H1 (cell line): ENCODE measurements around the gene NR2F1-AS1. TPM values are rescaled to one million over a fixed set of nuclear protein-coding genes. Genes with fewer than 3 reads are reported as not detected.

ENCODE experiments used
- CTCF ChIA-PET: fragments of 300-600 bp; sonication (Branson Sonifier 250); formaldehyde crosslinking; loops from one replicate; lab custom pipeline; 2021; ENCODE audit not compliant: partially characterized antibody; lab: Charles Lee
- POLR2A ChIA-PET: fragments of 300-600 bp; sonication (Branson Sonifier 250); formaldehyde crosslinking; loops from one replicate; lab custom pipeline; 2021; ENCODE audit warnings: inconsistent platforms; ENCODE audit not compliant: partially characterized antibody; lab: Charles Lee
- DNase-seq, 2 experiments: peaks; one replicate each; pipeline versions ENCODE4 v3.0.0 to v3.0.0-alpha.2; 2010 to 2022; ENCODE audit warnings: low spot score in 2 of 2, low read depth in 1 of 2, mixed read lengths in 1 of 2
- FAIRE-seq: peaks from 2 replicates; lab custom pipeline; 2011; peaks lifted over from hg19 to GRCh38; lab: Jason Lieb, UNC
- H2AFZ ChIP-seq: 2 replicates; pipeline ENCODE4 v1.8.1; 2012; ENCODE audit warnings: low read length, inconsistent platforms
- H2AK5ac ChIP-seq: 2 replicates; pipeline ENCODE4 v1.6.1; 2013; ENCODE audit warnings: low read depth, low read length
- H2BK120ac ChIP-seq: replicated peaks from 2 replicates; pipeline ENCODE3; 2013; ENCODE audit warnings: low read depth, low read length, inconsistent platforms
- H2BK12ac ChIP-seq: 2 replicates; pipeline ENCODE4 v1.6.1; 2013; ENCODE audit warnings: low read depth, low read length
- H2BK15ac ChIP-seq: 2 replicates; pipeline ENCODE4 v1.6.1; 2013; ENCODE audit warnings: low read length
- H2BK20ac ChIP-seq: 2 replicates; pipeline ENCODE4 v1.6.1; 2013; ENCODE audit warnings: low read length
- H2BK5ac ChIP-seq: 2 replicates; pipeline ENCODE4 v1.6.1; 2013; ENCODE audit warnings: low read depth, low read length
- H3K14ac ChIP-seq: 2 replicates; pipeline ENCODE4 v1.6.1; 2013; ENCODE audit warnings: inconsistent platforms; ENCODE audit not compliant: insufficient read length
- H3K18ac ChIP-seq: 2 replicates; pipeline ENCODE4 v1.6.1; 2013; ENCODE audit warnings: low read length; ENCODE audit errors: extremely low read depth
- H3K23ac ChIP-seq: 2 replicates; pipeline ENCODE4 v1.6.1; 2013; ENCODE audit warnings: inconsistent platforms; ENCODE audit not compliant: insufficient read length
- H3K23me2 ChIP-seq: 2 replicates; pipeline ENCODE4 v1.6.1; 2013; ENCODE audit warnings: low read depth, low read length
- H3K27ac ChIP-seq: 2 replicates; pipeline ENCODE4 v1.6.1; 2011; ENCODE audit warnings: low read depth, low read length, inconsistent platforms
- H3K27me3 ChIP-seq, 4 experiments: replicated peaks in 1 of 4; 1 replicate in 1 of 4; 2 replicates in 3 of 4; pipeline versions ENCODE4 v1.6.1 to v1.8.1; 2011 to 2013; ENCODE audit warnings: low read length in 3 of 4, mild to moderate bottlenecking in 3 of 4, inconsistent platforms in 2 of 4, mixed read lengths in 2 of 4, moderate library complexity in 1 of 4; ENCODE audit not compliant: control insufficient read depth in 3 of 4, insufficient read depth in 3 of 4; ENCODE audit errors: extremely low read depth in 1 of 4
- H3K36me3 ChIP-seq, 4 experiments: 2 replicates each; pipeline versions ENCODE4 v1.6.1 to v1.8.1; 2011 to 2013; ENCODE audit warnings: mild to moderate bottlenecking in 4 of 4, low read length in 3 of 4, moderate library complexity in 2 of 4, control low read depth in 1 of 4, inconsistent platforms in 1 of 4; ENCODE audit not compliant: insufficient read depth in 4 of 4, control insufficient read depth in 2 of 4
- H3K4ac ChIP-seq: replicated peaks from 2 replicates; pipeline ENCODE3; 2013; ENCODE audit warnings: low read length, low read depth, mixed read lengths, inconsistent platforms; ENCODE audit not compliant: insufficient read length
- H3K4me1 ChIP-seq, 4 experiments: replicated peaks in 1 of 4; 1 replicate in 1 of 4; 2 replicates in 3 of 4; pipeline versions ENCODE4 v1.6.1 to v1.8.1; 2011 to 2013; ENCODE audit warnings: low read length in 3 of 4, inconsistent platforms in 2 of 4, mixed read lengths in 1 of 4; ENCODE audit not compliant: insufficient read depth in 4 of 4, control insufficient read depth in 3 of 4
- H3K4me2 ChIP-seq, 2 experiments: 2 replicates each; pipeline versions ENCODE4 v1.6.1 to v1.8.1; 2011 to 2013; ENCODE audit warnings: low read depth in 2 of 2, low read length in 2 of 2, control low read depth in 1 of 2, inconsistent platforms in 1 of 2, mild to moderate bottlenecking in 1 of 2; ENCODE audit not compliant: insufficient read depth in 1 of 2
- H3K4me3 ChIP-seq, 4 experiments: fragments of 200-600, 300-600 bp in 1 of 4; sonication (generic), shearing (Covaris generic), sonication (Bioruptor Twin) in 1 of 4; 2 replicates each; pipeline versions ENCODE4 v1.5.1 to v1.8.1; 2011 to 2016; ENCODE audit warnings: low read length in 4 of 4, low read depth in 3 of 4, control low read depth in 2 of 4, inconsistent platforms in 2 of 4, mild to moderate bottlenecking in 2 of 4, mixed read lengths in 1 of 4, moderate library complexity in 1 of 4; ENCODE audit not compliant: insufficient read depth in 2 of 4; ENCODE audit errors: extremely low read depth in 1 of 4
- H3K56ac ChIP-seq: replicated peaks from 2 replicates; pipeline ENCODE3; 2013; ENCODE audit warnings: low read depth, mild to moderate bottlenecking, mixed read lengths, low read length, inconsistent platforms; ENCODE audit not compliant: insufficient read length
- H3K79me1 ChIP-seq: 2 replicates; pipeline ENCODE4 v1.6.1; 2013; ENCODE audit warnings: low read depth, low read length, control low read depth
- H3K79me2 ChIP-seq, 2 experiments: 2 replicates each; pipeline versions ENCODE4 v1.6.1 to v1.8.1; 2012 to 2013; ENCODE audit warnings: low read length in 2 of 2, mild to moderate bottlenecking in 2 of 2, inconsistent platforms in 1 of 2; ENCODE audit not compliant: insufficient read depth in 2 of 2, control insufficient read depth in 1 of 2
- H3K9ac ChIP-seq, 4 experiments: replicated peaks in 1 of 4; 1 replicate in 1 of 4; 2 replicates in 3 of 4; pipeline versions ENCODE4 v1.6.1 to v1.8.1; 2011 to 2013; ENCODE audit warnings: low read depth in 3 of 4, low read length in 3 of 4, control low read depth in 2 of 4, mild to moderate bottlenecking in 2 of 4, moderate library complexity in 2 of 4, inconsistent platforms in 1 of 4; ENCODE audit errors: extremely low read depth in 1 of 4
- H3K9me3 ChIP-seq, 2 experiments: 2 replicates each; pipeline versions ENCODE4 v1.6.1 to v1.8.1; 2012 to 2013; ENCODE audit warnings: mild to moderate bottlenecking in 2 of 2, moderate library complexity in 2 of 2, control low read depth in 1 of 2, inconsistent platforms in 1 of 2, low read depth in 1 of 2, low read length in 1 of 2, mixed read lengths in 1 of 2; ENCODE audit not compliant: insufficient read depth in 2 of 2
- H4K20me1 ChIP-seq, 2 experiments: replicated peaks in 1 of 2; 2 replicates each; pipeline versions ENCODE3 to v1.8.1; 2011 to 2013; ENCODE audit warnings: inconsistent platforms in 2 of 2, low read length in 2 of 2, mild to moderate bottlenecking in 1 of 2; ENCODE audit not compliant: insufficient read depth in 2 of 2, control insufficient read depth in 1 of 2
- H4K5ac ChIP-seq: 2 replicates; pipeline ENCODE4 v1.6.1; 2013; ENCODE audit warnings: low read length, low read depth, mixed read lengths, inconsistent platforms; ENCODE audit not compliant: insufficient read length
- H4K8ac ChIP-seq: 2 replicates; pipeline ENCODE4 v1.8.0; 2013; ENCODE audit warnings: mild to moderate bottlenecking, moderate library complexity, low read length, inconsistent platforms; ENCODE audit not compliant: insufficient read depth; ENCODE audit errors: extremely low read depth
- H4K91ac ChIP-seq: replicated peaks from 2 replicates; pipeline ENCODE3; 2013; ENCODE audit warnings: low read length, mixed read lengths, inconsistent platforms; ENCODE audit not compliant: insufficient read length
- EP300 ChIP-seq, 2 experiments: IDR thresholded peaks; 1 replicate in 1 of 2; 2 replicates in 1 of 2; pipeline ENCODE4 v1.6.1; 2011 to 2012; ENCODE audit warnings: low read depth in 2 of 2, low read length in 2 of 2, mild to moderate bottlenecking in 2 of 2, borderline replicate concordance in 1 of 2, inconsistent platforms in 1 of 2, moderate library complexity in 1 of 2
- RNF2 ChIP-seq: fragments of 200-900, 300-1000 bp; sonication (generic); IDR thresholded peaks from 2 replicates; pipeline ENCODE4 v1.7.1; 2016; ENCODE audit warnings: borderline replicate concordance, low read depth, mild to moderate bottlenecking, antibody characterized with exemption, low read length; ENCODE audit not compliant: poor library complexity, severe bottlenecking; ENCODE audit errors: missing control alignments
- SIX5 ChIP-seq: IDR thresholded peaks from 2 replicates; pipeline ENCODE4 v1.6.1; 2011; ENCODE audit warnings: mild to moderate bottlenecking, low read depth, low read length
- WGBS, 2 experiments: shearing (Covaris generic) in 1 of 2; methylation state at CpG; one replicate each; pipeline versions ENCODE4 v1.1.6 to v1.1.7; 2013 to 2015; ENCODE audit warnings: low lambda C conversion rate in 2 of 2, mixed read lengths in 2 of 2, inconsistent platforms in 1 of 2, low coverage in 1 of 2, missing lambda C conversion rate in 1 of 2; ENCODE audit not compliant: insufficient replicate concordance in 2 of 2, insufficient coverage in 1 of 2, insufficient read length in 1 of 2; ENCODE audit errors: extremely low coverage in 1 of 2, missing lambda C conversion rate in 1 of 2; 5-methylcytosine and 5-hydroxymethylcytosine counted together
- polyA plus RNA-seq, 7 experiments: library from polyadenylated mRNA; depleted of rRNA in 3 of 7; stranded (reverse) in 5 of 7; unstranded in 2 of 7; fragments of >200 nt in 5 of 7; fragments of 200-250 nt in 2 of 7; gene quantifications; 1 replicate in 5 of 7; 2 replicates in 1 of 7; 4 replicates in 1 of 7; pipeline versions ENCODE4 v1.2.1 to v1.2.3, GENCODE V29; 2011 to 2013; ENCODE audit warnings: missing spikeins in 2 of 7, mixed read lengths in 2 of 7
- total RNA-seq: library from RNA; stranded (reverse); fragmentation: NEBNext Ultra II Directional; extraction: Animal tissue kit (Norgen Biotek cat#: 25700); gene quantifications from 2 replicates; pipeline ENCODE4 v1.2.1, GENCODE V29; 2021

NR2F1-AS1 gene
- total and polyA plus RNA-seq, 2 of the 8 experiments (the other 6 are each of a cell fraction or from before 2014, with no cell fraction given): 1.6 to 5.6 TPM

DNA sequence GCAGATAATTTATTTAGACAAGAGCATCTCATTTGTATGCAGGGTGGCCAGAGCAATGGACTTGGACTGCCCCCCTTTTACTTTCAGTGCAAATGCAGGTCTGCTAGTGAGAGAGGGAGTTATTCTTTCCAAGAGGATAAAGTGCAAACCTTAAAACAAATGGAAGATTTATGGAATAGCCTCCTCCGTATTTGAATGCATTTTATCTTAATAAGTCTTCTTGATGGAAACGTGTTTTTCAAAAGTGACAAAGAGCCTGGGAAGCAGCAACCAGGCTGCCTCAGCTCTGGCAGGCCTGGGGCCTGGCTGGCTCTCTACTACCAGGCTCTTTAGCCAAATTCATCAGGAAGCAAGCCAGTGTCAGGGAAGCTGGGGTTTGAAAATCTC, 8.8 kb upstream of the NR2F1-AS1 start:
- Histone ChIP-seq H3K56ac (no peak overlapping the region), H3K79me2 (no peaks in the 10 kb centered on the region), H2AFZ (no peak overlapping the region), H3K4ac (no peak overlapping the region), H4K5ac (no peak overlapping the region), H2BK120ac (no peak overlapping the region), H2BK12ac (no peak overlapping the region; the same call in 1 of the 2 replicates), H3K9me3 (no peaks in the 10 kb centered on the region), H4K20me1 (peaks cover 19 to 36% of the 10 kb centered on the region in 2 experiments), H2AK5ac (no peak overlapping the region), H3K23me2 (no peaks in the 10 kb centered on the region; the same call in 1 of the 2 replicates), H3K27me3 (peaks cover 88 to 100% (median 97%) of the 10 kb centered on the region in 4 experiments), H2BK5ac (no peak overlapping the region), H4K8ac (no peak overlapping the region), H2BK15ac (no peak overlapping the region), H3K23ac (no peak overlapping the region), H3K18ac (no peak overlapping the region), H3K9ac (no peak overlapping the region), H2BK20ac (no peak overlapping the region), H4K91ac (no peak overlapping the region), H3K36me3 (peaks cover 0 to 7% (median 0%) of the 10 kb centered on the region in 4 experiments; a peak in 1 of 8 replicates), H3K27ac (no peak overlapping the region), H3K79me1 (no peaks in the 10 kb centered on the region), H3K4me3 (no peak overlapping the region), H3K4me1 (peaks cover 0 to 19% (median 14%) of the 10 kb centered on the region in 4 experiments; a peak in 5 of 7 replicates), H3K14ac (no peak overlapping the region), H3K4me2 (no peak overlapping the region)
- ChIA-PET POLR2A (no interaction called here), CTCF (interaction anchor here (1.4 to 4.5 kb wide), 4 partner anchors 9 to 211 kb away, joined by 3 to 15 read pairs (median 8); partner anchors contain the start of gene NR2F1-AS1)
- WGBS, 2 experiments: 23% methylated on average over 2 of the region's 2 CpGs; no CpG with 5 or more reads in 1 of the 2 experiments
- no peak for DNase-seq
- TF ChIP-seq EP300 (IDR thresholded peaks at IDR 0.05; ENCODE audit: borderline replicate concordance in 1 of 2, low read depth in 2 of 2, low read length in 2 of 2): no peak
- peak; percentile 74 for TF ChIP-seq RNF2
- no peak for TF ChIP-seq SIX5
- FAIRE-seq: no peak
